Naive thymus-derived CD4-positive, alpha-beta T cell (primary cell): ENCODE data around the gene SNAP25. TPM values are rescaled to one million over a fixed set of nuclear protein-coding genes. Genes with fewer than 3 reads are reported as not detected.

ENCODE experiments used
- ATAC-seq: fragments of 150-1000 bp; cut with Tn5 transposase; 2 replicates; pipeline ENCODE4 v1.10.0; 2021; ENCODE audit warnings: mild to moderate bottlenecking, moderate library complexity
- CTCF ChIA-PET: fragments of 350-600 bp; sonication (Branson Sonifier 250); formaldehyde crosslinking; loops from one replicate; lab custom pipeline; 2021; ENCODE audit warnings: antibody characterized with exemption; lab: Charles Lee
- POLR2A ChIA-PET: fragments of 350-600 bp; sonication (Branson Sonifier 250); formaldehyde crosslinking; loops from one replicate; lab custom pipeline; 2021; ENCODE audit warnings: antibody characterized with exemption, inconsistent platforms; lab: Charles Lee
- DNase-seq, 9 donors: peaks; one replicate each; pipeline versions ENCODE4 v3.0.0 to v3.0.0-alpha.2; 2020 to 2022; ENCODE audit warnings: mixed read lengths in 1 of 9
- H3K27ac ChIP-seq: one replicate; pipeline ENCODE4 v1.7.0; 2013; ENCODE audit warnings: mild to moderate bottlenecking, low read depth, low read length, moderate library complexity
- H3K27me3 ChIP-seq, 2 donors: one replicate each; pipeline ENCODE4 v1.7.0; 2013; ENCODE audit warnings: low read length in 2 of 2, mild to moderate bottlenecking in 2 of 2, moderate library complexity in 2 of 2; ENCODE audit not compliant: control insufficient read depth in 2 of 2, insufficient read depth in 2 of 2
- H3K36me3 ChIP-seq, 3 experiments: 1 replicate in 2 of 3; 2 replicates in 1 of 3; pipeline ENCODE4 v1.7.0; 2013; ENCODE audit warnings: low read length in 3 of 3, mild to moderate bottlenecking in 3 of 3, moderate library complexity in 1 of 3; ENCODE audit not compliant: insufficient read depth in 3 of 3, control insufficient read depth in 2 of 3
- H3K4me1 ChIP-seq, 2 donors: one replicate each; pipeline ENCODE4 v1.7.0; 2013; ENCODE audit warnings: low read length in 2 of 2, mild to moderate bottlenecking in 2 of 2, moderate library complexity in 1 of 2; ENCODE audit not compliant: control insufficient read depth in 2 of 2, insufficient read depth in 2 of 2
- H3K4me3 ChIP-seq: 2 replicates; pipeline ENCODE4 v1.7.0; 2013; ENCODE audit warnings: mild to moderate bottlenecking, low read length
- H3K9me3 ChIP-seq, 3 experiments: 1 replicate in 2 of 3; 2 replicates in 1 of 3; pipeline ENCODE4 v1.7.0; 2013; ENCODE audit warnings: low read length in 3 of 3; ENCODE audit not compliant: control insufficient read depth in 2 of 3
- H3K27ac Mint-ChIP-seq, 9 donors: one replicate each; pipeline ENCODE4 v1.8.0; 2020 to 2022; ENCODE audit warnings: mixed read lengths in 9 of 9, mild to moderate bottlenecking in 8 of 9, moderate library complexity in 5 of 9, inconsistent platforms in 2 of 9
- H3K27me3 Mint-ChIP-seq, 5 donors: one replicate each; pipeline ENCODE4 v1.8.0; 2021 to 2022; ENCODE audit warnings: mixed read lengths in 5 of 5, mild to moderate bottlenecking in 1 of 5
- H3K36me3 Mint-ChIP-seq, 5 donors: one replicate each; pipeline ENCODE4 v1.8.0; 2020 to 2022; ENCODE audit warnings: mixed read lengths in 5 of 5, mild to moderate bottlenecking in 3 of 5, inconsistent platforms in 1 of 5
- H3K4me1 Mint-ChIP-seq, 7 donors: one replicate each; pipeline ENCODE4 v1.8.0; 2020 to 2022; ENCODE audit warnings: mixed read lengths in 7 of 7, mild to moderate bottlenecking in 3 of 7, inconsistent platforms in 1 of 7
- H3K4me3 Mint-ChIP-seq, 10 donors: one replicate each; pipeline ENCODE4 v1.8.0; 2020 to 2022; ENCODE audit warnings: mild to moderate bottlenecking in 10 of 10, mixed read lengths in 10 of 10, moderate library complexity in 6 of 10, inconsistent platforms in 2 of 10
- H3K9me3 Mint-ChIP-seq, 11 donors: one replicate each; pipeline ENCODE4 v1.8.0; 2020 to 2022; ENCODE audit warnings: mixed read lengths in 11 of 11, mild to moderate bottlenecking in 4 of 11, inconsistent platforms in 1 of 11, moderate library complexity in 1 of 11
- intact Hi-C, 2 donors: fragments of 100-400 bp; cut with micrococcal nuclease; formaldehyde crosslinking; loops; one replicate each; pipeline ENCODE4 v1.15.1; 2023
- polyA plus RNA-seq, 2 donors: library from polyadenylated mRNA; unstranded; fragments of 300-500 nt; fragmentation: Illumina TruSeq; gene quantifications; one replicate each; pipeline ENCODE4 v1.2.3, GENCODE V29; 2021
- total RNA-seq, 6 experiments: library from RNA in 5 of 6; stranded (reverse) in 5 of 6; gene quantifications; 1 replicate in 5 of 6; 2 replicates in 1 of 6; pipeline ENCODE4 v1.2.3 and lab custom pipeline; 2021 to 2026

Gene SNAP25
- total and polyA plus RNA-seq, 7 experiments from 2014 or later = 0.11 to 0.39 TPM; not detected in 5

DNA sequence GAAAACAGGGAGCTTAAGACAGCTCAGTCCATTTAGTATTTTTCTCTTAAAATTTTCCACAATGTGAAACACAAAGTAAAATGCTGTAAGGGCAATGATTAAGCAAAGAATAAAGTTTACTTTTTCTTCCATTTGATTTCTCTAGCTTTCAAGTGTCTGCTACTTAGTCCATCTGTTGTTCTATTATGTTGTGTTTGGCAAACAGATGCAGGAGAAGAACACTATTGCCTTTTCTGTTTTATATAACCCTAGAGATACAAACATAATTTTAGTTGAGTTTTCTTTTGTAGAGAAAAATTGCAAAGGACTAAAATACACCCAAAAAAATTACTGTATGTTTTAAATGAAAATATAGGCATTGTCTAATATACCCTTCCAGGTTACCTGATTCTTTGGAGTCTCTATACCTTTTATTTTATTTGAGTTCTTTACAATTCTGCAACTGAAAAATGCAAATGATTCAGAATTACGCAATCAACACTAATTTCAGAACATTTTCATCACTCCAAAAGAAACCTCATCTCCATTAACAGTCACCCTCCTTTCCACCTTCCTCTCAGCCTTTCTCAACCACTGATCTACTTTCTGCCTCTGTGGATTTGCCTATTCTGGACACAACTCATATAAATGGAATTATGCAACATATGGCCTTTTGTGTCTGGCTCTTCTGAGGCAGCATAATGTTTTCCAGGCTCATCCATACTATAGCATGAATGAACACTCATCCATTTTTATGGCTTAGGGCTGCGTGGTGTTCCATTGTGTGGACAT is 118.5 kb downstream of the SNAP25 start:
- no peaks in the 10 kb centered on the region for H3K36me3 ChIP-seq
- no peaks in the 10 kb centered on the region for H3K36me3 Mint-ChIP-seq
- POLR2A ChIA-PET = no interaction called here
- H3K27me3 Mint-ChIP-seq = peaks cover 11 to 32% (median 20%) of the 10 kb centered on the region in 5 donors
- H3K27me3 ChIP-seq = no peaks in the 10 kb centered on the region
- no peaks in the 10 kb centered on the region for H3K4me1 ChIP-seq
- CTCF ChIA-PET = no interaction called here
- intact Hi-C loops = no loop called here
- H3K27ac ChIP-seq = no peak overlapping the region
- H3K4me3 Mint-ChIP-seq = no peak overlapping the region
- ATAC-seq (no peak), DNase-seq (no peak)
- peaks cover 0 to 2% (median 0%) of the 10 kb centered on the region in 7 donors for H3K4me1 Mint-ChIP-seq
- no peaks in the 10 kb centered on the region for H3K9me3 ChIP-seq
- peak overlapping the region in 1 of 9 donors; percentile 3 for H3K27ac Mint-ChIP-seq
- no peak overlapping the region for H3K4me3 ChIP-seq
- peaks cover 0 to 3% (median 0%) of the 10 kb centered on the region in 11 donors for H3K9me3 Mint-ChIP-seq

DNA sequence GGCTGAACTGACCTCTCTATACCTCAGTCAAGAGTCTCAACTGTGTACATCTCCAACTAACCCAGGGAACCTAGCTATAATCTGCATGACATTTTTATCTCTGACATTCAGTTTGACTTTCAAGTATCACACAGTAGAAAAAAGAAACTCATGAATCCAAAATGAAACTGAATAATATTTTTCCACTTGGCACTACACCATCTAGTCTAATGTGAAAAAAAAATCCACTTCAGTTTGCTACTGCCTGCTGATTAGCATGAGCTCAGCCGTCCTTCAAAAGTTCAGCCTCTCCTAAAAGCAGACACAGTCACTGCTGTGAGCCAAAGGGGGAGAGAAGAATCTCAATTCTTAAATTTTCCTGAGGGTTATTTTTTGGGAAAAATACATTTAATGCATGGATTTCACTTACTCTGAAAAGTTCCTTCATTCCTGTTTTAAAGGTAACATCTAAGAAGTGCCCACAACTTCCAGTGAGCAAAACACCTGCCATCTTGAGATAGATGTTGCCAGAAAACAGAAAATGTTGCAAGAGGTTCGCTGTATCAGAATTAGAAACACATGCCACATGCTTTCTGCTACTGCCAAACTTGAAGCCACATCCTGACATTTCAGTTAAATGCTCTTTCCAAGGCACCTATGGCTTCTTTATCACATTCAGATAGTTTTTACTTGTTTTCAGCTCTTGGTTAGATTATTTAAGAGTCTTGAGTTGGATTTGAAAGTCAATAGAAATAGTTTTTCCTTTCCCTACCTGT is 120.0 kb downstream of the SNAP25 start:
- no peak overlapping the region for H3K27ac Mint-ChIP-seq
- DNase-seq (no peak), ATAC-seq (no peak)
- Histone ChIP-seq H3K27me3 (no peaks in the 10 kb centered on the region), H3K36me3 (no peaks in the 10 kb centered on the region), H3K4me3 (no peak overlapping the region), H3K9me3 (no peaks in the 10 kb centered on the region), H3K4me1 (no peaks in the 10 kb centered on the region), H3K27ac (no peak overlapping the region)
- H3K27me3 Mint-ChIP-seq = peaks cover 11 to 28% (median 19%) of the 10 kb centered on the region in 5 donors
- intact Hi-C loops = no loop called here
- H3K4me1 Mint-ChIP-seq = peaks cover 0 to 2% (median 0%) of the 10 kb centered on the region in 7 donors
- no peak overlapping the region for H3K4me3 Mint-ChIP-seq
- ChIA-PET CTCF (no interaction called here), POLR2A (no interaction called here)
- H3K36me3 Mint-ChIP-seq = no peaks in the 10 kb centered on the region
- H3K9me3 Mint-ChIP-seq = peaks cover 0 to 3% (median 0%) of the 10 kb centered on the region in 11 donors

DNA sequence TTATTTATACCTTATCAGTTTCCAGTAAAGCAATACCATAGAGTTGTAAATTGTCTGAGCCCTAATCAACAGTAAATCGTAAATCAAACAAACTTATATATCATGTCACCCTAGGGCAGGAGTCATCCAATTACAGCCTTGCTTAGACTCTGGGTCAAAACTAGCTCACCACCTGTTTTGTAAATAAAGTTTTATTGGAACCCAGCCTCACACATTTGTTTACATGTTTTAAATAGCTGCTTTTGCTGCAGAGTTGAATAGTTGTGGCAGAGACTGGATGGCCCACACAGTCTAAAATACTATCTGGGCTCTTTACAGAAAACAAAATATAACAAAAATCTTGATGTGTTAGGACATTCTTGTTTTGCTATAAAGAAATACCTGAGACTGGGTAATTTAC is 121.0 kb downstream of the SNAP25 start:
- intact Hi-C loops = no loop called here
- peaks cover 0 to 3% (median 0%) of the 10 kb centered on the region in 11 donors for H3K9me3 Mint-ChIP-seq

DNA sequence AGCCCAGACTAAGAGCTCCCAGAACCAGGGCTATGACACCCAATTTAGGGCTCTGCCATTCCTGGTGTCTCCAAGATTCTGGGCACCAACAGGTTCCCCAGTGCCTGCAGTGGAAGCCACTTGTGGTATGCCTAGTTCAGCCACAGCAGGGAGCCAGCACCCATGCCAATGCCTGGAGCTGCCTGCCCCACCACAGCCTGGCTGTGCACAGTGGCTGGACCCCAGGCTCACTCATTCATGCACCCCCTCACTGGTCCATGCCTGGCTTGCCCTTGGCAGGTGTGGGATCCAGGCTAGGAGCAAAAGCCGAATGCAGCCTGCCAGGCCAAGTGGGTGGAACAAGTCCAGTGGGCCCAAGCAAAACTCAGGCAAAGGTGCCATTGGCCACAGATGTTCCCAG is 123.5 kb downstream of the SNAP25 start:
- Mint-ChIP-seq H3K4me1 (peaks cover 0 to 2% (median 0%) of the 10 kb centered on the region in 7 donors), H3K27ac (no peak overlapping the region), H3K27me3 (peaks cover 7 to 19% (median 12%) of the 10 kb centered on the region in 5 donors), H3K4me3 (no peak overlapping the region), H3K9me3 (peaks cover 0 to 3% (median 0%) of the 10 kb centered on the region in 11 donors), H3K36me3 (no peaks in the 10 kb centered on the region)
- H3K36me3 ChIP-seq = no peaks in the 10 kb centered on the region
- no peak overlapping the region for H3K4me3 ChIP-seq
- ATAC-seq (no peak), DNase-seq (no peak)
- ChIA-PET POLR2A (no interaction called here), CTCF (no interaction called here)
- no peaks in the 10 kb centered on the region for H3K9me3 ChIP-seq
- H3K27ac ChIP-seq = no peak overlapping the region
- no peaks in the 10 kb centered on the region for H3K4me1 ChIP-seq
- no peaks in the 10 kb centered on the region for H3K27me3 ChIP-seq
- intact Hi-C loops = no loop called here

More for the DNA sequence above, 121.0 kb downstream of the SNAP25 start:
- Histone ChIP-seq H3K4me1 (no peaks in the 10 kb centered on the region), H3K27me3 (no peaks in the 10 kb centered on the region), H3K9me3 (no peaks in the 10 kb centered on the region), H3K4me3 (no peak overlapping the region), H3K27ac (no peak overlapping the region), H3K36me3 (no peaks in the 10 kb centered on the region)
- H3K4me3 Mint-ChIP-seq = no peak overlapping the region
- ChIA-PET CTCF (no interaction called here), POLR2A (no interaction called here)
- peaks cover 0 to 2% (median 0%) of the 10 kb centered on the region in 7 donors for H3K4me1 Mint-ChIP-seq
- no peaks in the 10 kb centered on the region for H3K36me3 Mint-ChIP-seq
- no peak for ATAC-seq
- peaks cover 10 to 24% (median 15%) of the 10 kb centered on the region in 5 donors for H3K27me3 Mint-ChIP-seq
- DNase-seq = no peak
- no peak overlapping the region for H3K27ac Mint-ChIP-seq

GRCh38 chr20:10344953-10345352 is 126.3 kb downstream of the SNAP25 start:
- Mint-ChIP-seq H3K4me1 (no peaks in the 10 kb centered on the region), H3K4me3 (no peak overlapping the region), H3K27ac (no peak overlapping the region), H3K36me3 (no peaks in the 10 kb centered on the region), H3K27me3 (peaks cover 1 to 8% (median 3%) of the 10 kb centered on the region in 5 donors), H3K9me3 (peaks cover 0 to 3% (median 0%) of the 10 kb centered on the region in 11 donors)
- H3K36me3 ChIP-seq = no peaks in the 10 kb centered on the region
- H3K9me3 ChIP-seq = no peaks in the 10 kb centered on the region
- POLR2A ChIA-PET = no interaction called here
- no peaks in the 10 kb centered on the region for H3K27me3 ChIP-seq
- no peak for DNase-seq
- intact Hi-C loops = no loop called here
- no peak overlapping the region for H3K27ac ChIP-seq
- ATAC-seq = no peak
- H3K4me1 ChIP-seq = no peaks in the 10 kb centered on the region
- CTCF ChIA-PET = no interaction called here
- no peak overlapping the region for H3K4me3 ChIP-seq

DNA sequence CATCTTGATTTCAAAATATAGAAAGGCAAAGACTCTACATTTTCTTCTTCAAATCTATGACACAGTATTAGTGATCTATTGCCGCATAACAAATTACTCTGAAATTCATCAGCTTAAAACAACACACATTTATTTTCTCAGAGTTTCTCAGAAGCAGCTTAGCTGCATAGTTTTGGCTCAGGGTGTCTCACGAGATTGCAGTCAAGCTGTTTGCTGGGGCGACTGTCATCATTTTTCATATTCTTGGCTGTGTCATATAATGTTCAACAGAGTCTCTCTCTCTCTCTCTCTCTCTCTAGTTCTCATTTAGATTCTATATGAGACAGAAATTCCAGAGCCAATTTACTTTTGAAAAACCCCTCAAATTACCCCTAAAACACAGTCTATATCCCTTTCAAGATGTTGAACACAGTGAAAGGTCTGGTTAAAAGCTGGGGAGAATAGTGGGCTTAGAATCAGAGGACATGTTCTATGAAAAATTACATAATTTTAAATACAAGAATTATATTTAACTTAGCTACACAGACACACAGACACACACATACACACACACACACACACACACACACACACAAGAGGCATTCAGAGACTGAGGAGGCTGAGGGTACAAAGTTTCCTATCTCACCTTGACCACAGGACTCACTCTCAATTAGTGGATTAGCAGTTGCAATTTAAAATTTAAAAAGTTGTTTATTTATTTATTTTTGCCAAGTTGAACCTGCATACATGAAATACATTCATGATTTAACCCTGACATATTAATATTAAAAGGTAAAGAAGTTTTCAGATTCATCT is 128.7 kb downstream of the SNAP25 start:
- H3K4me1 ChIP-seq = peaks cover 0 to 14% of the 10 kb centered on the region in 2 donors
- no peak overlapping the region for H3K27ac Mint-ChIP-seq
- ChIA-PET POLR2A (no interaction called here), CTCF (no interaction called here)
- H3K27ac ChIP-seq = no peak overlapping the region
- H3K36me3 Mint-ChIP-seq = peaks cover 0 to 4% (median 0%) of the 10 kb centered on the region in 5 donors
- no peak for DNase-seq
- no peak overlapping the region for H3K4me3 Mint-ChIP-seq
- H3K27me3 ChIP-seq = no peaks in the 10 kb centered on the region
- intact Hi-C loops = no loop called here
- no peaks in the 10 kb centered on the region for H3K9me3 ChIP-seq
- H3K4me1 Mint-ChIP-seq = peaks cover 0 to 14% (median 4%) of the 10 kb centered on the region in 7 donors
- no peak overlapping the region for H3K4me3 ChIP-seq
- H3K36me3 ChIP-seq = no peaks in the 10 kb centered on the region
- ATAC-seq = no peak
- peaks cover 0 to 6% (median 0%) of the 10 kb centered on the region in 5 donors for H3K27me3 Mint-ChIP-seq
- peaks cover 0 to 4% (median 0%) of the 10 kb centered on the region in 11 donors for H3K9me3 Mint-ChIP-seq
